ENCODE results near the gene GDPD1.
"Not testable (repeated sequence)": the region's sequence is repeated elsewhere in the genome, so short reads cannot be mapped to it uniquely, and the experiment has no call there.

Gene GDPD1

GRCh38 chr17:59219370-59219769 lies 941 bp upstream of the GDPD1 start:
- TF ChIP-seq CTCF (IDR thresholded peaks at IDR 0.05; ENCODE audit: borderline replicate concordance, control extremely low read depth, extremely low read depth, insufficient read depth, missing control alignments): no peak
- in situ Hi-C loops (cut with MboI; ENCODE audit: low sequenced_read_pairs, unreplicated experiment): no loop called here

GRCh38 chr17:59219992-59220327 lies 351 bp upstream of the GDPD1 start:
- no peak for DNase-seq (ENCODE audit: low spot score)
- in situ Hi-C loops (cut with MboI; ENCODE audit: low sequenced_read_pairs, unreplicated experiment): no loop called here
- no peak for TF ChIP-seq CTCF (IDR thresholded peaks at IDR 0.05; ENCODE audit: borderline replicate concordance, control extremely low read depth, extremely low read depth, insufficient read depth, missing control alignments)

More at GRCh38 chr17:59219370-59219769, 941 bp upstream of the GDPD1 start:
- no peak for DNase-seq (ENCODE audit: low spot score)

DNA sequence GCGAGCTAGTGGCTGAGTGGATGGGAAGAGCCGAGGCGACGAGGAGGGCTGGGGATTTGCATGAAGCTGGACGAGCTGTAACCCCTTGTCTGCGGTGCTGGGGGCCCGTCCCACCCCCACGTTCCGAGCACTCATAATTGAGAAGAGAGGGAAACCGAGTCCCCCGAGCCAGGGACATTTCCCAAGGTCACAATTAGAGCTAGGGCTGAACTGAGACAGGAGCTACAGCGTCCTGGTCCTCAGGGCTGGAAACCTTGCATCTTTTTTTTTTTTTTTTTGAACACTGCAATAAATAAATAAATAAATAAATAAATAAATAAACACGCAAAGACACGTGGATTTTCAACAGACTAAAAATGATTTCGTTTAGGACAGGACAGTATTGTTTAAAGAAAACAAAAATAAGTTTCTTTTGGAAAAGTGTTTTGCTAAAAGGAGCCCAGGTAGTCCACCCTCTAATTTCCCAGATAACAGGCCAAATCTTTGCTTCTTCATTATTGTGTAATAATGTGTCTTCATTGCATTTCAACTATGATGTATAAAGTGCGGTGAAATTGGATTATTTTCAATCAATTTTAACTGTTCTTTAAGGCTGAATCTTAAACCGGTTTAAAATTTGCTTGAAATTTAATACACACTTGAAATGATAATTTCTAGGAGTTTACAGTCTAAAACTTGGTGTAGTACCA lies 992 bp downstream of the GDPD1 start:
- TF ChIP-seq CTCF (IDR thresholded peaks at IDR 0.05; ENCODE audit: borderline replicate concordance, control extremely low read depth, extremely low read depth, insufficient read depth, missing control alignments): no peak

DNA sequence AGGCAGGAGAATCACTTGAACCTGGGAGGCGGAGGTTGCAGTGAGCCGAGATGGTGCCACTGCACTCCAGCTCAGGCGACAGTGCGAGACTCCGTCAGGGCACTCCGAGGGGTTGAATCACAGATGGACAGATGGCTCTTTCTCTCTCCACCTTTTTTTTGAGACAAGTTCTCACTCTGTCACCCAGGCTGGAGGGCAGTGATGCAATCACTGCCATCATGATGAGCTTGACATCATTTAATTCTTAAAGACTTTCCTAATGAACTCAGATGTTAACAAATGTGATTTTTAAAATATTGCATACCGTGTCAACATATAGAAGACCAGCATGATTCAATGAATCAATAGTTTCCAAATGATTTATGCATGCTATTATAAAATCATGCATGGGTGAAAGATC lies 3.5 kb downstream of the GDPD1 start:
- DNase-seq (ENCODE audit: low spot score): no peak
- in situ Hi-C loops (cut with MboI; ENCODE audit: low sequenced_read_pairs, unreplicated experiment): no loop called here
- no peak for TF ChIP-seq CTCF (IDR thresholded peaks at IDR 0.05; ENCODE audit: borderline replicate concordance, control extremely low read depth, extremely low read depth, insufficient read depth, missing control alignments)

More for the DNA sequence above, 992 bp downstream of the GDPD1 start:
- in situ Hi-C loops (cut with MboI; ENCODE audit: low sequenced_read_pairs, unreplicated experiment): no loop called here
- DNase-seq (ENCODE audit: low spot score): no peak

GRCh38 chr17:59228588-59228987 lies 8.3 kb downstream of the GDPD1 start:
- DNase-seq (ENCODE audit: low spot score); in situ Hi-C loops (cut with MboI; ENCODE audit: low sequenced_read_pairs, unreplicated experiment): not testable (repeated sequence)

GRCh38 chr17:59230764-59231163 lies 10.5 kb downstream of the GDPD1 start:
- no peak for TF ChIP-seq CTCF (IDR thresholded peaks at IDR 0.05; ENCODE audit: borderline replicate concordance, control extremely low read depth, extremely low read depth, insufficient read depth, missing control alignments)
- in situ Hi-C loops (cut with MboI; ENCODE audit: low sequenced_read_pairs, unreplicated experiment): no loop called here
- no peak for DNase-seq (ENCODE audit: low spot score)

GRCh38 chr17:59234631-59235030 lies 14.3 kb downstream of the GDPD1 start:
- in situ Hi-C loops (cut with MboI; ENCODE audit: low sequenced_read_pairs, unreplicated experiment): no loop called here
- no peak for TF ChIP-seq CTCF (IDR thresholded peaks at IDR 0.05; ENCODE audit: borderline replicate concordance, control extremely low read depth, extremely low read depth, insufficient read depth, missing control alignments)
- peak; percentile 37 for DNase-seq (ENCODE audit: low spot score)
